Sigmoid colon (tissue), 4 donors: Measurements from ENCODE around the gene SLCO2B1.

Source experiments
- POLR2A ChIP-seq, 2 donors: fragments of 450-650 bp; IDR thresholded peaks; one replicate each; pipeline ENCODE4 v1.6.1; 2016; ENCODE audit warnings: antibody characterized with exemption in 2 of 2, mild to moderate bottlenecking in 2 of 2, moderate library complexity in 2 of 2
- POLR2AphosphoS5 ChIP-seq, 4 donors: sonication (generic); formaldehyde crosslinking; IDR thresholded peaks; one replicate each; pipeline ENCODE4 v1.6.1; 2017; ENCODE audit warnings: antibody characterized with exemption in 4 of 4
- TF ChIP-seq, protein P1 (sequence below), 4 experiments: fragments of 450-650 bp in 3 of 4; fragments of 200-600 bp in 1 of 4; IDR thresholded peaks; one replicate each; pipeline ENCODE4 v1.5.1; 2016 to 2019; ENCODE audit warnings: antibody characterized with exemption in 4 of 4, mild to moderate bottlenecking in 3 of 4, moderate library complexity in 2 of 4

DNA sequence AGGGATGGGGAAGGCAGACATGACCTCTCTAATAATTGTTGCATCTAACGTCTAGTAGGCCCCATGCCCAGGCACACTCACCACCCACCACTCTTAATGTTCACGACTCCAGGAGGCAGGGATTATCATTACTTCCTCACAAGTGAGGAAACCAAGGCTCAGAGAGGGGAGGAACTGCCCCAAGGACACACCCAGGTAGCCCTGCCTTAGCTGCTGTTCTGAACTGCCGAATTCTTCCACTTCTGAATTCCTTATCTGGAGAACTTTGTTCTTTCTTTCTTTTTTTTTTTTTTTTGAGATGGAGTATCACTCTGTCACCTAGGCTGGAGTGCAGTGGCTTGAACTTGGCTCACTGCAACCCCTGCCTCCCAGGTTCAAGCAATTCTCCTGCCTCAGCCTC lies 16.7 kb downstream of the SLCO2B1 start:
- TF ChIP-seq, protein P1, sequence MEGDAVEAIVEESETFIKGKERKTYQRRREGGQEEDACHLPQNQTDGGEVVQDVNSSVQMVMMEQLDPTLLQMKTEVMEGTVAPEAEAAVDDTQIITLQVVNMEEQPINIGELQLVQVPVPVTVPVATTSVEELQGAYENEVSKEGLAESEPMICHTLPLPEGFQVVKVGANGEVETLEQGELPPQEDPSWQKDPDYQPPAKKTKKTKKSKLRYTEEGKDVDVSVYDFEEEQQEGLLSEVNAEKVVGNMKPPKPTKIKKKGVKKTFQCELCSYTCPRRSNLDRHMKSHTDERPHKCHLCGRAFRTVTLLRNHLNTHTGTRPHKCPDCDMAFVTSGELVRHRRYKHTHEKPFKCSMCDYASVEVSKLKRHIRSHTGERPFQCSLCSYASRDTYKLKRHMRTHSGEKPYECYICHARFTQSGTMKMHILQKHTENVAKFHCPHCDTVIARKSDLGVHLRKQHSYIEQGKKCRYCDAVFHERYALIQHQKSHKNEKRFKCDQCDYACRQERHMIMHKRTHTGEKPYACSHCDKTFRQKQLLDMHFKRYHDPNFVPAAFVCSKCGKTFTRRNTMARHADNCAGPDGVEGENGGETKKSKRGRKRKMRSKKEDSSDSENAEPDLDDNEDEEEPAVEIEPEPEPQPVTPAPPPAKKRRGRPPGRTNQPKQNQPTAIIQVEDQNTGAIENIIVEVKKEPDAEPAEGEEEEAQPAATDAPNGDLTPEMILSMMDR (IDR thresholded peaks at IDR 0.05), result no peak
- no peak for TF ChIP-seq POLR2A (IDR thresholded peaks at IDR 0.05)
- no peak for TF ChIP-seq POLR2AphosphoS5 (IDR thresholded peaks at IDR 0.05)
